PC-9 (cell line): ENCODE data around the gene DUSP22.

Experiments
- CTCF ChIP-seq: fragments of 200-600 bp; sonication (generic); conservative IDR thresholded peaks from 2 replicates; pipeline ENCODE4 v1.6.1; 2017; ENCODE audit warnings: mixed run types, antibody characterized with exemption, mild to moderate bottlenecking, moderate library complexity
- EZH2 ChIP-seq: fragments of 200-600 bp; sonication (generic); IDR thresholded peaks from 2 replicates; pipeline ENCODE4 v1.8.0; 2017; ENCODE audit warnings: antibody characterized with exemption, low read depth

GRCh38 chr6:343960-344815, 51.9 kb downstream of the DUSP22 start:
- TF ChIP-seq CTCF (no peak), EZH2 (no peak)
